ENCODE results near the gene TMEM163. TPM values are rescaled to one million over a fixed set of nuclear protein-coding genes. Genes with fewer than 3 reads are reported as not detected.

Gene TMEM163
- total and polyA plus RNA-seq, 7 donors = 0.28 to 2.6 (median 1.1) TPM; not detected in 1

DNA sequence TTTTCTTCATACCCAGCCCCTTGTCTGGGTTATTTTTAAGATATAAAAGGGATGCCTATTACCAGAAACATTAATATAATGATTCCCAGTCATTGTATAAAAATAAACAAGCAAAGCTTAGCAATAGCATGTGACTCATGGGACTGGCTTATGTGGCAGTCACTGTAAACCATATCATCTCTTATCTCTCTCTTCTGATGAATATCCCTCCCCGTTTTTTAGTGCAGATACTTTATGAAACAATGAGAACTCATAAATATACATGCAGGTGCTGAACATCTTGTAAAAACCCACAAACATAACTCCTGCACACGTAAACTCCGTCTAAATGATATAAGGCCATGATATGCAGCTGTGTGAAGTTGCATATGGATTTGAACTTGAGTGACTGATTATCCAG lies 310.0 kb downstream of the TMEM163 start:
- no peak overlapping the region for H3K27ac ChIP-seq
- no peaks in the 10 kb centered on the region for H3K9me3 ChIP-seq
- 29 to 57% methylated on average over 3 of the region's 3 CpGs for WGBS, 2 donors
- TF ChIP-seq EP300 (IDR thresholded peaks at IDR 0.05) = no peak
- TF ChIP-seq POLR2AphosphoS5 (IDR thresholded peaks at IDR 0.05) = no peak
- no peak for TF ChIP-seq POLR2A (IDR thresholded peaks at IDR 0.05)
- TF ChIP-seq, protein P1, sequence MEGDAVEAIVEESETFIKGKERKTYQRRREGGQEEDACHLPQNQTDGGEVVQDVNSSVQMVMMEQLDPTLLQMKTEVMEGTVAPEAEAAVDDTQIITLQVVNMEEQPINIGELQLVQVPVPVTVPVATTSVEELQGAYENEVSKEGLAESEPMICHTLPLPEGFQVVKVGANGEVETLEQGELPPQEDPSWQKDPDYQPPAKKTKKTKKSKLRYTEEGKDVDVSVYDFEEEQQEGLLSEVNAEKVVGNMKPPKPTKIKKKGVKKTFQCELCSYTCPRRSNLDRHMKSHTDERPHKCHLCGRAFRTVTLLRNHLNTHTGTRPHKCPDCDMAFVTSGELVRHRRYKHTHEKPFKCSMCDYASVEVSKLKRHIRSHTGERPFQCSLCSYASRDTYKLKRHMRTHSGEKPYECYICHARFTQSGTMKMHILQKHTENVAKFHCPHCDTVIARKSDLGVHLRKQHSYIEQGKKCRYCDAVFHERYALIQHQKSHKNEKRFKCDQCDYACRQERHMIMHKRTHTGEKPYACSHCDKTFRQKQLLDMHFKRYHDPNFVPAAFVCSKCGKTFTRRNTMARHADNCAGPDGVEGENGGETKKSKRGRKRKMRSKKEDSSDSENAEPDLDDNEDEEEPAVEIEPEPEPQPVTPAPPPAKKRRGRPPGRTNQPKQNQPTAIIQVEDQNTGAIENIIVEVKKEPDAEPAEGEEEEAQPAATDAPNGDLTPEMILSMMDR (IDR thresholded peaks at IDR 0.05) = no peak
- intact Hi-C loops (cut with DNase I) = no loop called here
- no peaks in the 10 kb centered on the region for H3K27me3 ChIP-seq
- H3K4me3 ChIP-seq = no peak overlapping the region
- H3K36me3 ChIP-seq = no peaks in the 10 kb centered on the region
- peaks cover 0 to 28% (median 11%) of the 10 kb centered on the region in 4 donors for H3K4me1 ChIP-seq
- no peak for DNase-seq

DNA sequence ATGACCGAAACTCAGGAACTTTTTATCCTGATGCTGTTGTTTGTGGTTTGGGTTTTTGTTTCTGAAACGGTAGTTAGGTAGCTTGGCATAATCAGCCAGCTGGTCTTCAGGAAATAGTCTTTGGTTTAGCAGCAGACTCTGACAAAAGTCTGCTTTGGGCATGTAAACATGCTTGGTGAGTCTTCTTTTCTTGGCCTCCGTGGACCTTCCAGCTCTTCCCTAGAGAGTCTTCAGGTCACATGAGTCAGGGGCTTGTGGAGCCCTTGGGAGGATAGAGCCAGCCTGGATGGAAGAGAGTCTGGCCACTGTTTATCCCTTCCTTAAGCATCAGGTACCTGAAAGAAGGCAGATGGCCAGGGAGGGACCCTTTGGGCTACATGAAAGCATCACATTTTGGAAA lies 310.4 kb downstream of the TMEM163 start:
- 41 to 67% methylated on average over 3 of the region's 3 CpGs for WGBS, 2 donors
- H3K9me3 ChIP-seq = no peaks in the 10 kb centered on the region
- peaks cover 0 to 28% (median 11%) of the 10 kb centered on the region in 4 donors for H3K4me1 ChIP-seq
- DNase-seq = no peak
- intact Hi-C loops (cut with DNase I) = no loop called here
- peaks cover 0 to 1% (median 0%) of the 10 kb centered on the region in 4 donors for H3K36me3 ChIP-seq
- TF ChIP-seq, protein P1 (IDR thresholded peaks at IDR 0.05) = no peak
- no peak for TF ChIP-seq POLR2A (IDR thresholded peaks at IDR 0.05)
- H3K4me3 ChIP-seq = no peak overlapping the region
- no peak overlapping the region for H3K27ac ChIP-seq
- H3K27me3 ChIP-seq = no peaks in the 10 kb centered on the region

DNA sequence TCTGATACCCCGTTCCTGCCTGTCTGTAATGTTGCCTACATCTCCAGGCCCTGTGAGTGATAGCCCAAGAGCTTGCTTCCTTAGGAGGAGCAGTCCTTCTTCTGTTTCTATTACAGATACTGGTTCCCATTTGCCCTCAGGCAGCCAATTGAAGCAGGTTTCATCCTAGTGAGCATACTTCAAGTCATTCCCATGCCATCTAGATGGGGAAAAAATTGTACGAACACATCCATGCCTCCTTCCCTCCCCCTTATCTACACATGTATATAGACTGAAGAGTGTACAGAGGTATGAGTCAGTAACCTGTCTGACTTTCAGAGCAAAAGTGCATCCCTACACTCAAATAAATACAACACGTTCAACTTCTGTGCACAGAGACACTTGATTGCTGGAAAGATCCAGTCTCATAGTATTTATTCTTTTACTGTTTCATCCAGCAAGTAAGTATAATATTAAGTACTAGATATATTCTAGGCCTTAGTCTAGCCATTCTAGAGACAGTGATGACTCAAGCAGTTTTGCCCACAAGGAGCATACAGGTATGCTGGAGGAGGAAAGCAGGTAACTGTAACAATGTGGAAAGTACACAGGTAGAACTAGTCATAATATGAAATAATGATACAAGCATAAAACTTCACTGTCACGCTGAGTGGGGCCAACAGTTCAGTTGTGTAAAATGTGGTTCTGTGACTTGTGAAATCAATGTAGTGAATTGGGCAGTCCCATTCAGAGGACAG lies 311.5 kb downstream of the TMEM163 start:
- TF ChIP-seq EP300 (IDR thresholded peaks at IDR 0.05) (no peak), POLR2A (IDR thresholded peaks at IDR 0.05) (no peak), POLR2AphosphoS5 (IDR thresholded peaks at IDR 0.05) (no peak)
- TF ChIP-seq, protein P1 (IDR thresholded peaks at IDR 0.05) = no peak
- WGBS, 2 donors = 93 to 94% methylated on average over 4 of the region's 4 CpGs
- no peak overlapping the region for H3K27ac ChIP-seq
- H3K4me3 ChIP-seq = no peak overlapping the region
- no peak for DNase-seq
- peaks cover 0 to 6% (median 0%) of the 10 kb centered on the region in 4 donors for H3K36me3 ChIP-seq
- H3K9me3 ChIP-seq = no peaks in the 10 kb centered on the region
- intact Hi-C loops (cut with DNase I) = no loop called here
- H3K27me3 ChIP-seq = no peaks in the 10 kb centered on the region
- H3K4me1 ChIP-seq = peaks cover 0 to 26% (median 11%) of the 10 kb centered on the region in 4 donors

DNA sequence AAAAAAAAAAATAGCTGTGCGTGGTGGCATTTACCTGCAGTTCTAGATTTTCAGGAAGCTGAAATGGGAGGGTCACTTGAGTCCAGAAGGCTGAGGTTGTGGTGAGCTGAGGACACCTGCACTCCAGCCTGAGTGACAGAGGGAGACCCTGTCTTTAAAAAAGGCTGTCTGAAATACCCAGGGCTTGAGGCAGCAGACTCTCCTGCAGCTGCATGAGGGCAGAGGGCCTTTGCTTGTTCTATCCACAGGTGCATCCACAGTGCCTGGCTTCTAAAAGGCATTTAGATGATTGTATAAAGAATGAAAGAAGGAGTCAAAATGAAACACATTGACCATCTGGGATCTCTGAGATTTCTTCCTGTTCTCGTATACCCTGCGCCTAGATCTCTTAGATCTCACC lies 312.1 kb downstream of the TMEM163 start:
- no peaks in the 10 kb centered on the region for H3K9me3 ChIP-seq
- H3K27me3 ChIP-seq = no peaks in the 10 kb centered on the region
- H3K4me1 ChIP-seq = peaks cover 0 to 20% (median 9%) of the 10 kb centered on the region in 4 donors
- DNase-seq = no peak
- WGBS, 2 donors = 86 to 91% methylated on average over 3 of the region's 3 CpGs
- peaks cover 0 to 6% (median 0%) of the 10 kb centered on the region in 4 donors for H3K36me3 ChIP-seq
- no peak for TF ChIP-seq POLR2A (IDR thresholded peaks at IDR 0.05)
- TF ChIP-seq EP300 (IDR thresholded peaks at IDR 0.05) = no peak
- no peak for TF ChIP-seq POLR2AphosphoS5 (IDR thresholded peaks at IDR 0.05)
- TF ChIP-seq, protein P1 (IDR thresholded peaks at IDR 0.05) = no peak
- no peak overlapping the region for H3K27ac ChIP-seq
- H3K4me3 ChIP-seq = no peak overlapping the region
- intact Hi-C loops (cut with DNase I) = no loop called here
